KMS-11 (cell line): ENCODE data around the gene LYZL6.

Source experiments
- H2AFZ ChIP-seq: fragments of 200-600 bp; sonication (generic); 2 replicates; pipeline ENCODE4 v1.6.1; 2016; ENCODE audit warnings: antibody characterized with exemption, mixed run types, low read depth
- H3K27ac ChIP-seq: fragments of 200-600 bp; sonication (generic); 2 replicates; pipeline ENCODE4 v1.6.1; 2016; ENCODE audit warnings: mild to moderate bottlenecking, mixed run types
- H3K27me3 ChIP-seq: fragments of 200-600 bp; sonication (generic); 2 replicates; pipeline ENCODE4 v1.6.1; 2017; ENCODE audit warnings: mild to moderate bottlenecking, low read depth, mixed run types, moderate library complexity; ENCODE audit not compliant: insufficient read depth
- H3K36me3 ChIP-seq: fragments of 200-600 bp; sonication (generic); 2 replicates; pipeline ENCODE4 v1.6.1; 2017; ENCODE audit warnings: mild to moderate bottlenecking, mixed run types; ENCODE audit not compliant: insufficient read depth
- H3K4me1 ChIP-seq: fragments of 200-600 bp; sonication (generic); 2 replicates; pipeline ENCODE4 v1.6.1; 2016; ENCODE audit warnings: mild to moderate bottlenecking, low read depth, mixed run types; ENCODE audit not compliant: poor library complexity, severe bottlenecking
- H3K4me2 ChIP-seq: fragments of 200-600 bp; sonication (generic); 2 replicates; pipeline ENCODE4 v1.7.0; 2016; ENCODE audit warnings: mild to moderate bottlenecking, mixed run types
- H3K4me3 ChIP-seq: fragments of 200-600 bp; sonication (generic); IDR thresholded peaks from 2 replicates; pipeline ENCODE4 v1.6.1; 2017; ENCODE audit warnings: low read depth, low read length, mixed read lengths; ENCODE audit not compliant: insufficient read depth
- H3K79me2 ChIP-seq: fragments of 200-600 bp; sonication (generic); 2 replicates; pipeline ENCODE4 v1.6.1; 2016; ENCODE audit warnings: low read depth, mixed run types; ENCODE audit not compliant: insufficient read depth
- H3K9ac ChIP-seq: fragments of 200-600 bp; sonication (generic); 2 replicates; pipeline ENCODE4 v1.6.1; 2016; ENCODE audit warnings: mild to moderate bottlenecking, mixed run types
- H4K20me1 ChIP-seq: fragments of 200-600 bp; sonication (generic); 2 replicates; pipeline ENCODE4 v1.6.1; 2016; ENCODE audit warnings: mild to moderate bottlenecking, mixed run types; ENCODE audit not compliant: insufficient read depth
- CTCF ChIP-seq: fragments of 200-600 bp; sonication (generic); conservative IDR thresholded peaks from 2 replicates; pipeline ENCODE4 v1.6.1; 2017; ENCODE audit warnings: low read depth, mild to moderate bottlenecking, antibody characterized with exemption, low read length, moderate library complexity, mixed read lengths

Gene LYZL6

DNA sequence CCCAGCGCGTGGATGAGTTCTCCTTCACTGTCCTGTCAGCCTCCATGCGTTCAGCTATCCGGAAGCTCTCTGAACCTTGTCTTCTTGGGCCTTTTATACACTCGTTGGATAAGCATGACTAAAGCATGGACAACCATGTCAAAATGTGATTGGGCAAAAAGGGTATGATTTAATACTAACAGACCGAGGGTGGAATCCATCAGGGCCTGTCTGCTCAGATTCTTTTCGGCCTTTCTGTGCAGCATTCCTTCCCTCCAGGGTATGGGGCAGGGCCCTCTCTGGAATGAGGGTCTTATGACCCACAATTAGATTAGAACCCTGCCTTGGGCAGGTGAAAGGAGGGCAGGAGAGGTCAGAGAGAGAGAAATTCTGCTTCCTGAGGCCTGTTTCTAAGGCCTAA is 49.3 kb downstream of the LYZL6 start:
- no peaks in the 10 kb centered on the region for H4K20me1 ChIP-seq
- H2AFZ ChIP-seq: no peak overlapping the region
- no peaks in the 10 kb centered on the region for H3K79me2 ChIP-seq
- H3K27ac ChIP-seq: no peak overlapping the region
- H3K36me3 ChIP-seq: no peaks in the 10 kb centered on the region
- peaks cover 34% of the 10 kb centered on the region for H3K4me1 ChIP-seq
- no peak overlapping the region for H3K4me3 ChIP-seq
- no peak overlapping the region for H3K4me2 ChIP-seq
- TF ChIP-seq CTCF: no peak
- no peak overlapping the region for H3K9ac ChIP-seq
- H3K27me3 ChIP-seq: no peaks in the 10 kb centered on the region

GRCh38 chr17:35893751-35894150 is 49.8 kb downstream of the LYZL6 start:
- Histone ChIP-seq H3K27me3 (no peaks in the 10 kb centered on the region), H2AFZ (no peak overlapping the region), H3K9ac (no peak overlapping the region), H3K4me1 (peaks cover 35% of the 10 kb centered on the region), H3K36me3 (no peaks in the 10 kb centered on the region), H3K27ac (no peak overlapping the region), H3K4me3 (no peak overlapping the region), H4K20me1 (no peaks in the 10 kb centered on the region), H3K4me2 (no peak overlapping the region), H3K79me2 (no peaks in the 10 kb centered on the region)
- no peak for TF ChIP-seq CTCF

- no peaks in the 10 kb centered on the region for H4K20me1 ChIP-seq
- no peaks in the 10 kb centered on the region for H3K27me3 ChIP-seq
- H3K79me2 ChIP-seq: no peaks in the 10 kb centered on the region
- H3K27ac ChIP-seq: peak overlapping the region; percentile 58; the same call in 1 of the 2 replicates
- no peak overlapping the region for H3K9ac ChIP-seq
- H3K36me3 ChIP-seq: no peaks in the 10 kb centered on the region
- no peak overlapping the region; the same call in 1 of the 2 replicates for H3K4me2 ChIP-seq
- H2AFZ ChIP-seq: no peak overlapping the region
- peaks cover 35% of the 10 kb centered on the region for H3K4me1 ChIP-seq
- no peak overlapping the region for H3K4me3 ChIP-seq
- no peak for TF ChIP-seq CTCF
Measured at GRCh38 chr17:35892091-35893035, 51.1 kb downstream of the LYZL6 start.

GRCh38 chr17:35891269-35891668 is 52.2 kb downstream of the LYZL6 start:
- peak overlapping the region; percentile 58 for H3K27ac ChIP-seq
- no peak for TF ChIP-seq CTCF
- no peaks in the 10 kb centered on the region for H3K36me3 ChIP-seq
- no peaks in the 10 kb centered on the region for H3K79me2 ChIP-seq
- no peak overlapping the region for H3K4me3 ChIP-seq
- H4K20me1 ChIP-seq: no peaks in the 10 kb centered on the region
- H3K9ac ChIP-seq: no peak overlapping the region
- H3K4me2 ChIP-seq: peak overlapping the region; percentile 31
- H3K4me1 ChIP-seq: peaks cover 35% of the 10 kb centered on the region
- H3K27me3 ChIP-seq: no peaks in the 10 kb centered on the region
- H2AFZ ChIP-seq: no peak overlapping the region
